ENCODE measurements around the gene SERPINB7.

Gene SERPINB7

DNA sequence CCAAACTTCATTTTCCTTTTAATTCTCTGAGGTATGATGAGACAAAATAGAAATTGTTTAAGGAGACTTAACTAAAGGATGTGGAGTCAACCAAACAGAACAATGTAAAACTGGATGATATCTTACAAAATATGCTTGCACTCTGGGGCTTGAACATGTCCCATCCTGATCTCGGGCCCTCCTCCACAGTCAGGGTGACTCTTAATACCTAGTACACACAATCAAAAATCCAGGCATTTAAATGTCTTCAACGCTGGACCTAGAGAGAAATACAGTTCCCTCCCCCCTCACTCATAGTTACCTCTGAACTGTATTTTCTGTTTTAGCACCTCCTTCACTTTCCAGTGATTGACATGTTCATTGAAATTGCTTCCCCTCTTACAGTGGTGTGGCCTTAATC lies 75.4 kb downstream of the SERPINB7 start:
- no peak for DNase-seq
